ENCODE data around the gene KIF14. TPM values are rescaled to one million over a fixed set of nuclear protein-coding genes. Genes with fewer than 3 reads are reported as not detected.

KIF14 gene
- total RNA-seq, 2 donors from 2014 or later = not detected

DNA sequence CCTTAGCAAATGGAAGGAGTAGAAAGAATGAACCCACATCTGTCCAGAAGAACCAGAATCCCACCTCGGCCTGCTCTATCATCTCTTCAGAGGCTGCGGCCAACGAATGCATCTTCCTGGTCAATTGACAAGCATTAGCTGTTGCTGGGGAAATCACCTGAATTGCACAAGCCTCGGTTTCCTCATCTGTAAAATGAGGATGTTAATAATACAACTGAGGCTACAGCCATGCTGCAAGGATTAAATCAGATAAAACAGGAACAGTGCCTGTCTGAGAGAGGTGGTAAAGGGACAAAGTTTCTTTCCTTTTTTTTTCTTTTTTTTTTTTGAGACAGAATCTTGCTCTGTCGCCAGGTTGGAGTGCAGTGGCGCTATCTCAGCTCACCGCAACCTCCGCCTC lies 99.8 kb downstream of the KIF14 start:
- TF ChIP-seq, protein P1, sequence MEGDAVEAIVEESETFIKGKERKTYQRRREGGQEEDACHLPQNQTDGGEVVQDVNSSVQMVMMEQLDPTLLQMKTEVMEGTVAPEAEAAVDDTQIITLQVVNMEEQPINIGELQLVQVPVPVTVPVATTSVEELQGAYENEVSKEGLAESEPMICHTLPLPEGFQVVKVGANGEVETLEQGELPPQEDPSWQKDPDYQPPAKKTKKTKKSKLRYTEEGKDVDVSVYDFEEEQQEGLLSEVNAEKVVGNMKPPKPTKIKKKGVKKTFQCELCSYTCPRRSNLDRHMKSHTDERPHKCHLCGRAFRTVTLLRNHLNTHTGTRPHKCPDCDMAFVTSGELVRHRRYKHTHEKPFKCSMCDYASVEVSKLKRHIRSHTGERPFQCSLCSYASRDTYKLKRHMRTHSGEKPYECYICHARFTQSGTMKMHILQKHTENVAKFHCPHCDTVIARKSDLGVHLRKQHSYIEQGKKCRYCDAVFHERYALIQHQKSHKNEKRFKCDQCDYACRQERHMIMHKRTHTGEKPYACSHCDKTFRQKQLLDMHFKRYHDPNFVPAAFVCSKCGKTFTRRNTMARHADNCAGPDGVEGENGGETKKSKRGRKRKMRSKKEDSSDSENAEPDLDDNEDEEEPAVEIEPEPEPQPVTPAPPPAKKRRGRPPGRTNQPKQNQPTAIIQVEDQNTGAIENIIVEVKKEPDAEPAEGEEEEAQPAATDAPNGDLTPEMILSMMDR (IDR thresholded peaks at IDR 0.05) = no peak
- no peak for TF ChIP-seq POLR2A (IDR thresholded peaks at IDR 0.05)
- H3K4me3 ChIP-seq = no peak overlapping the region
- H3K4me1 ChIP-seq = no peaks in the 10 kb centered on the region
- intact Hi-C loops (cut with DNase I) = no loop called here
- no peak overlapping the region for H3K27ac ChIP-seq
- DNase-seq (no peak), ATAC-seq (no peak)
- H3K9me3 ChIP-seq = no peaks in the 10 kb centered on the region
- no peaks in the 10 kb centered on the region for H3K27me3 ChIP-seq
- H3K36me3 ChIP-seq (replicated peaks in 1 of 2; ENCODE audit: insufficient read depth in 1 of 2, low read depth in 2 of 2) = no peaks in the 10 kb centered on the region
- WGBS, 2 donors = 84 to 96% methylated on average over 8 of the region's 8 CpGs

- no peaks in the 10 kb centered on the region for H3K36me3 ChIP-seq (replicated peaks in 1 of 2; ENCODE audit: insufficient read depth in 1 of 2, low read depth in 2 of 2)
- TF ChIP-seq, protein P1 (IDR thresholded peaks at IDR 0.05) = no peak
- TF ChIP-seq POLR2A (IDR thresholded peaks at IDR 0.05) = no peak
- intact Hi-C loops (cut with DNase I) = loop anchor here (10.0 kb wide), 1 partner anchor 564 kb away; no protein-coding TSS in a partner anchor
- DNase-seq = no peak
- H3K9me3 ChIP-seq = no peaks in the 10 kb centered on the region
- no peaks in the 10 kb centered on the region for H3K27me3 ChIP-seq
- H3K4me1 ChIP-seq = no peaks in the 10 kb centered on the region
- no peak overlapping the region for H3K4me3 ChIP-seq
- no peak for ATAC-seq
- H3K27ac ChIP-seq = no peak overlapping the region
- WGBS, 2 donors = 97 to 100% methylated on average over 1 of the region's 1 CpG
Observed at GRCh38 chr1:200518524-200518923, 102.0 kb downstream of the KIF14 start.

DNA sequence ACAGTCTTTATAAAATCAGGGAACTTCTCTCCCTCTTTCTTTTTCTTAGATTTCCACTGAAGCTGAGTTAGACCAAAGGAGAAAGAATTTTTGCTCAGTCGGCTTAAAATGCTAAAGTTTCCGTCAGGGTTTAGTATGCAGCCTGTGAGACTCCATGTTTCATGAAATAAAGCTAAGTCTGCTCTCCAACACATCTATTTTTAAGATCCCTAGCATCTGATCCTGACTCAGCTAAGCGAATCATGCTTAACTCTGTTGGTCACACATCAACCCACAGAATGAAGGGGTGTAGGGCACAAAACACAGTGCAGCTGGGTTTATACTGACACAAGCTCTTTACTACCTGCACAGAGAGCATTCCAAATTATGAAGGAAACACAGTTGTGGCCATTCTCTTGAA lies 108.4 kb downstream of the KIF14 start:
- WGBS, 2 donors = 69 to 82% methylated on average over 3 of the region's 3 CpGs
- intact Hi-C loops (cut with DNase I) = loop anchor here (10.0 kb wide), 1 partner anchor 557 kb away; no protein-coding TSS in a partner anchor
- H3K4me1 ChIP-seq = no peaks in the 10 kb centered on the region
- no peak for ATAC-seq
- DNase-seq = no peak
- H3K27me3 ChIP-seq = no peaks in the 10 kb centered on the region
- H3K4me3 ChIP-seq = no peak overlapping the region
- no peak for TF ChIP-seq POLR2A (IDR thresholded peaks at IDR 0.05)
- TF ChIP-seq, protein P1 (IDR thresholded peaks at IDR 0.05) = no peak
- no peaks in the 10 kb centered on the region for H3K9me3 ChIP-seq
- H3K36me3 ChIP-seq (replicated peaks in 1 of 2; ENCODE audit: insufficient read depth in 1 of 2, low read depth in 2 of 2) = no peaks in the 10 kb centered on the region
- H3K27ac ChIP-seq = no peak overlapping the region

DNA sequence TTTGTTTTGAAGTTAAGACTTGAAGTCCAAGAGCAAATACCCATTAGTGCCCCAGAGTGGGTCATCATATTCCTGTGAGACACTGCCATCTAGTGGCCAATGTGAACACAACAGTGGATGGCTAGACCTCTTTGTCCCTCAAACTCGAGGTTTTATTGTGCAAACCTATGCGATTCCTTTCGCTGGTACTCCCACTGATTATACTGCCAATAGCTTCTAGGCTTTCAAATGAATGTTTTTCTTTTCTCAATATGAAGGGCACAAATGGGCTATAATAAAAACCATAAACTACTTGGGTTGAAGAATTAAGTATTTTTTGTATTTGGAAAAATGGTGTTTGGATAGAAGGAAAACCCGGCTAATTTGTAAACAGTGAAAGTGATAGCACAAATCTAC lies 110.3 kb downstream of the KIF14 start:
- H3K36me3 ChIP-seq (replicated peaks in 1 of 2; ENCODE audit: insufficient read depth in 1 of 2, low read depth in 2 of 2) = no peaks in the 10 kb centered on the region
- H3K27ac ChIP-seq = no peak overlapping the region
- no peaks in the 10 kb centered on the region for H3K9me3 ChIP-seq
- H3K4me3 ChIP-seq = no peak overlapping the region
- intact Hi-C loops (cut with DNase I) = loop anchor here (10.0 kb wide), 1 partner anchor 555 kb away; no protein-coding TSS in a partner anchor
- 10 to 12% methylated on average over 4 of the region's 4 CpGs for WGBS, 2 donors
- no peaks in the 10 kb centered on the region for H3K27me3 ChIP-seq
- H3K4me1 ChIP-seq = no peaks in the 10 kb centered on the region
- DNase-seq (peak; percentile 79 to 86 (median 84)), ATAC-seq (peak; percentile 93)
- TF ChIP-seq POLR2A (IDR thresholded peaks at IDR 0.05) = no peak
- TF ChIP-seq, protein P1 (IDR thresholded peaks at IDR 0.05) = peak; percentile 49 to 95 (median 87)

GRCh38 chr1:200506471-200506870 lies 114.1 kb downstream of the KIF14 start:
- Histone ChIP-seq H3K9me3 (no peaks in the 10 kb centered on the region), H3K27ac (no peak overlapping the region), H3K4me3 (no peak overlapping the region), H3K27me3 (no peaks in the 10 kb centered on the region), H3K4me1 (no peaks in the 10 kb centered on the region), H3K36me3 (replicated peaks in 1 of 2; ENCODE audit: insufficient read depth in 1 of 2, low read depth in 2 of 2) (no peaks in the 10 kb centered on the region)
- DNase-seq (no peak), ATAC-seq (no peak)
- WGBS, 2 donors = 86 to 87% methylated on average over 6 to 12 of the region's 12 CpGs
- TF ChIP-seq, protein P1 (IDR thresholded peaks at IDR 0.05) = no peak
- TF ChIP-seq POLR2A (IDR thresholded peaks at IDR 0.05) = no peak
- intact Hi-C loops (cut with DNase I) = no loop called here

Data from body of pancreas (tissue), 4 donors.